GM19468 (cell line): ENCODE measurements around the gene C2CD3.

Experiments used
- ATAC-seq: cut with Tn5 transposase; IDR thresholded peaks from one replicate; pipeline ENCODE4 v1.9.1; 2021; ENCODE audit warnings: mild to moderate bottlenecking, moderate library complexity, moderate number of reproducible peaks; ENCODE audit not compliant: unreplicated experiment; ENCODE audit errors: extremely low read depth

C2CD3 gene

GRCh38 chr11:74024261-74025029 lies 146.4 kb downstream of the C2CD3 start:
- ATAC-seq, result no peak

- no peak for ATAC-seq
Observed at GRCh38 chr11:74023276-74023675, 147.5 kb downstream of the C2CD3 start.

- ATAC-seq, result no peak
Observed at GRCh38 chr11:74022546-74022945, 148.3 kb downstream of the C2CD3 start.

GRCh38 chr11:74021998-74022397 lies 148.8 kb downstream of the C2CD3 start:
- no peak for ATAC-seq

- no peak for ATAC-seq
Observed at GRCh38 chr11:74020539-74020938, 150.3 kb downstream of the C2CD3 start.

GRCh38 chr11:74019860-74020259 lies 150.9 kb downstream of the C2CD3 start:
- no peak for ATAC-seq

GRCh38 chr11:74019104-74019738 lies 151.6 kb downstream of the C2CD3 start:
- ATAC-seq, result no peak

- ATAC-seq, result no peak
Observed at GRCh38 chr11:74018331-74019005, 152.3 kb downstream of the C2CD3 start.

- no peak for ATAC-seq
Observed at GRCh38 chr11:74017631-74018030, 153.2 kb downstream of the C2CD3 start.

- no peak for ATAC-seq
Observed at GRCh38 chr11:74015919-74016684, 154.7 kb downstream of the C2CD3 start.

- ATAC-seq, result no peak
Observed at GRCh38 chr11:74014880-74015279, 155.9 kb downstream of the C2CD3 start.

- ATAC-seq, result no peak
Observed at GRCh38 chr11:74013141-74013540, 157.7 kb downstream of the C2CD3 start.

- ATAC-seq, result no peak
Observed at GRCh38 chr11:74012074-74012809, 158.6 kb downstream of the C2CD3 start.

- no peak for ATAC-seq
Observed at GRCh38 chr11:74011360-74012073, 159.3 kb downstream of the C2CD3 start.

- no peak for ATAC-seq
Observed at GRCh38 chr11:74010306-74011300, 160.2 kb downstream of the C2CD3 start.

- ATAC-seq, result no peak
Observed at GRCh38 chr11:74009675-74010305, 161.0 kb downstream of the C2CD3 start.

GRCh38 chr11:74009230-74009547 lies 161.6 kb downstream of the C2CD3 start:
- no peak for ATAC-seq
